Putamen (tissue), 1 donor: ENCODE measurements around the gene BBS9.

Source experiments
- DNase-seq: peaks from one replicate; pipeline ENCODE4 v3.0.0-alpha.2; 2016; ENCODE audit warnings: low spot score

BBS9 gene

GRCh38 chr7:33554046-33554445 is 424.7 kb downstream of the BBS9 start:
- DNase-seq = no peak

- no peak for DNase-seq
Measured at GRCh38 chr7:33554576-33554975, 425.2 kb downstream of the BBS9 start.

- no peak for DNase-seq
Measured at GRCh38 chr7:33556472-33556871, 427.1 kb downstream of the BBS9 start.

- DNase-seq = no peak
Measured at GRCh38 chr7:33558549-33559323, 429.4 kb downstream of the BBS9 start.

- no peak for DNase-seq
Measured at GRCh38 chr7:33559324-33559710, 430.0 kb downstream of the BBS9 start.

GRCh38 chr7:33562996-33563395 is 433.6 kb downstream of the BBS9 start:
- DNase-seq = no peak

- DNase-seq = no peak
Measured at GRCh38 chr7:33563651-33564050, 434.3 kb downstream of the BBS9 start.

GRCh38 chr7:33578166-33578565 is 448.8 kb downstream of the BBS9 start:
- DNase-seq = no peak

GRCh38 chr7:33578881-33579672 is 449.7 kb downstream of the BBS9 start:
- DNase-seq = no peak

GRCh38 chr7:33579673-33579960 is 450.3 kb downstream of the BBS9 start:
- DNase-seq = no peak

- no peak for DNase-seq
Measured at GRCh38 chr7:33581236-33581635, 451.9 kb downstream of the BBS9 start.

- DNase-seq = no peak
Measured at GRCh38 chr7:33582104-33582503, 452.7 kb downstream of the BBS9 start.

- DNase-seq = no peak
Measured at GRCh38 chr7:33582533-33582932, 453.2 kb downstream of the BBS9 start.

GRCh38 chr7:33589911-33590310 is 460.5 kb downstream of the BBS9 start:
- DNase-seq = no peak

- DNase-seq = no peak
Measured at GRCh38 chr7:33590916-33591315, 461.6 kb downstream of the BBS9 start.

- DNase-seq = no peak
Measured at GRCh38 chr7:33591490-33591889, 462.1 kb downstream of the BBS9 start.

GRCh38 chr7:33592718-33593117 is 463.4 kb downstream of the BBS9 start:
- no peak for DNase-seq

GRCh38 chr7:33593611-33594010 is 464.2 kb downstream of the BBS9 start:
- no peak for DNase-seq

- no peak for DNase-seq
Measured at GRCh38 chr7:33596686-33597085, 467.3 kb downstream of the BBS9 start.

GRCh38 chr7:33597181-33597580 is 467.8 kb downstream of the BBS9 start:
- no peak for DNase-seq

- no peak for DNase-seq
Measured at GRCh38 chr7:33601101-33601500, 471.7 kb downstream of the BBS9 start.

GRCh38 chr7:33601884-33602283 is 472.5 kb downstream of the BBS9 start:
- DNase-seq = no peak

GRCh38 chr7:33604056-33604455 is 474.7 kb downstream of the BBS9 start:
- DNase-seq = no peak

GRCh38 chr7:33610918-33611317 is 481.6 kb downstream of the BBS9 start:
- no peak for DNase-seq
